Measurements from ENCODE around the gene TLE1. TPM values are rescaled to one million over a fixed set of nuclear protein-coding genes. Genes with fewer than 3 reads are reported as not detected.

Gene TLE1
- total RNA-seq, 2 donors from 2014 or later: 17.1 to 42.8 TPM

DNA sequence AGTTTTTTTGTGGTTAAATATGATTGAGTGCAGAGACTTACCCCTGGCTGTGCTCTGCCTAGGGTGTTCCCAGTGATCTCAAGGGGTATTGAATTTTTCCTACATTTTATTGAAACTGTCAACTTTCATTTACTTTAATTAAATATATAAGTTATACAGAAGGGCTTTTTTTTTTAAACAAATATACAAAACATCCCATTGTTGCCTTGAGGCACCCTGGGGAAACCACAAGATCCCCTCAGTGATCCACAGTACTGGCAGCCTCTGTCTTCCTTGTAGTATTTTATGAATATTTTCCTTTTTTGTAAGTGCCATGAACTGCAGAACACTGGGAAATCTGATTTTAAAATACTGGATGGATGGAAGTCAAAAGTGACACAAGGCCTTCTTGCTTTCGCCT, 123.7 kb downstream of the TLE1 start:
- no peaks in the 10 kb centered on the region for H3K4me1 ChIP-seq
- H3K27ac ChIP-seq: no peak overlapping the region
- no peaks in the 10 kb centered on the region for H3K27me3 ChIP-seq
- H3K4me3 ChIP-seq: no peak overlapping the region
- no peaks in the 10 kb centered on the region for H3K36me3 ChIP-seq
- H3K9me3 ChIP-seq: no peaks in the 10 kb centered on the region
- TF ChIP-seq, protein P1, sequence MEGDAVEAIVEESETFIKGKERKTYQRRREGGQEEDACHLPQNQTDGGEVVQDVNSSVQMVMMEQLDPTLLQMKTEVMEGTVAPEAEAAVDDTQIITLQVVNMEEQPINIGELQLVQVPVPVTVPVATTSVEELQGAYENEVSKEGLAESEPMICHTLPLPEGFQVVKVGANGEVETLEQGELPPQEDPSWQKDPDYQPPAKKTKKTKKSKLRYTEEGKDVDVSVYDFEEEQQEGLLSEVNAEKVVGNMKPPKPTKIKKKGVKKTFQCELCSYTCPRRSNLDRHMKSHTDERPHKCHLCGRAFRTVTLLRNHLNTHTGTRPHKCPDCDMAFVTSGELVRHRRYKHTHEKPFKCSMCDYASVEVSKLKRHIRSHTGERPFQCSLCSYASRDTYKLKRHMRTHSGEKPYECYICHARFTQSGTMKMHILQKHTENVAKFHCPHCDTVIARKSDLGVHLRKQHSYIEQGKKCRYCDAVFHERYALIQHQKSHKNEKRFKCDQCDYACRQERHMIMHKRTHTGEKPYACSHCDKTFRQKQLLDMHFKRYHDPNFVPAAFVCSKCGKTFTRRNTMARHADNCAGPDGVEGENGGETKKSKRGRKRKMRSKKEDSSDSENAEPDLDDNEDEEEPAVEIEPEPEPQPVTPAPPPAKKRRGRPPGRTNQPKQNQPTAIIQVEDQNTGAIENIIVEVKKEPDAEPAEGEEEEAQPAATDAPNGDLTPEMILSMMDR (IDR thresholded peaks at IDR 0.05): no peak
- no peak for DNase-seq (ENCODE audit: low spot score)

DNA sequence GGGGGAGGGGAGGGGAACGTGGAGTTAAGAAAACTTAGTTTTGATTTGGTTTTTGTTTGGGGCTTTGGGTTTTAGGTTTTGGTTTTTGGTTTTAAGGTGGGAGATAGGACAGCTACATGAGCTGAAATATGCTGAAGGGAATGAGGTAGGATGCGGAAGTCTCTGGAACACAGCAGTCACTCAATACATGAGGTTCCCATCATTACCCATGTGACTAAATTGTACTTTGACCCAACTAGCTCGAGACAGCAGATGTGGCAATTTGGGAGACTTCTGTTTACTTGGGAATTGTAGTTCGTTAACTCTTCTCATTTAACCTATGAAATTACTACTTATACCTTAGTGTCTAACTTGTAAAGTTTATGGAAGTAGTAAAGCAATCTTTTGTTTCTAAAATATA, 124.2 kb downstream of the TLE1 start:
- no peaks in the 10 kb centered on the region for H3K9me3 ChIP-seq
- H3K36me3 ChIP-seq: no peaks in the 10 kb centered on the region
- no peak for DNase-seq (ENCODE audit: low spot score)
- TF ChIP-seq, protein P1 (IDR thresholded peaks at IDR 0.05): no peak
- H3K27ac ChIP-seq: no peak overlapping the region
- no peaks in the 10 kb centered on the region for H3K4me1 ChIP-seq
- H3K4me3 ChIP-seq: no peak overlapping the region
- H3K27me3 ChIP-seq: no peaks in the 10 kb centered on the region

DNA sequence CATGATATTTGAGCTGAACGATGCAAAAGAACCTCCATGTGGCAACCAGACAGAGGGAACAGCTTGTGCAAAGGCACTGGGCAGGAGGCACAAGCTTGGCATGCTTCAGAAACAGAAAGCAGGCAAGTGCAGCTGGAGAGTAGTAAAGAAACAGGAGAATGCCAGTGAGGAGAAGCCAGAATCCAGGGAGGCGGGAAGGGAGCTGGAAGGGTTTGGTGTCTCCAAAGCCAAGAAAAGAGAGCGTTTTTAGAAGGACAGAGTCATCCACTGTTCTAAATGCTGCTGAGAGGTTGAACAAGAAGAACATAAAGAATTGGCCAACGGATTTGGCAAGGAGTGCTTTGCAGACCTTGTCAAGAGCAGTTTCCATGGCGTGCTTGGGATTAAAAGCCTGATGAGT, 124.7 kb downstream of the TLE1 start:
- no peak overlapping the region for H3K4me3 ChIP-seq
- H3K4me1 ChIP-seq: no peaks in the 10 kb centered on the region
- no peaks in the 10 kb centered on the region for H3K36me3 ChIP-seq
- no peak overlapping the region for H3K27ac ChIP-seq
- DNase-seq (ENCODE audit: low spot score): no peak
- no peaks in the 10 kb centered on the region for H3K27me3 ChIP-seq
- TF ChIP-seq, protein P1 (IDR thresholded peaks at IDR 0.05): no peak
- no peaks in the 10 kb centered on the region for H3K9me3 ChIP-seq

DNA sequence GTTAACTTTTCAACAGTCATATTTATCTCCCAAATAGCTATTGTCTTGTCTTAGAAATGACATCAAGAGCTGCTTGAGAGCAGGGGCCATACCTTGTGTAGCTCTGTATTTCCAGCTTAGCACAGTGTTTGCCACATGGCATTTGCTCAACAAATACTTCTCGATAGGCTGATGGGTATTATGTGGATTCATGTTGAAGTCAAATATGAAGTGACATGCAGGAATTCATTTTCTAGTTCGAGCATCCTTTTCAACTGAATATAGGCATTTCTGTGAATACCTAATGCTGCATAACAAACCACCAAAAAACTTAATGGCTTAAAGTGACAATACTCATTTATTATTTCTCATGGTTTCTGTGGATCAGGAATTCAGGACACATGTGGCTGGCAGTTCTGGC, 125.6 kb downstream of the TLE1 start:
- no peak for DNase-seq (ENCODE audit: low spot score)
- Histone ChIP-seq H3K9me3 (no peaks in the 10 kb centered on the region), H3K27ac (no peak overlapping the region)

DNA sequence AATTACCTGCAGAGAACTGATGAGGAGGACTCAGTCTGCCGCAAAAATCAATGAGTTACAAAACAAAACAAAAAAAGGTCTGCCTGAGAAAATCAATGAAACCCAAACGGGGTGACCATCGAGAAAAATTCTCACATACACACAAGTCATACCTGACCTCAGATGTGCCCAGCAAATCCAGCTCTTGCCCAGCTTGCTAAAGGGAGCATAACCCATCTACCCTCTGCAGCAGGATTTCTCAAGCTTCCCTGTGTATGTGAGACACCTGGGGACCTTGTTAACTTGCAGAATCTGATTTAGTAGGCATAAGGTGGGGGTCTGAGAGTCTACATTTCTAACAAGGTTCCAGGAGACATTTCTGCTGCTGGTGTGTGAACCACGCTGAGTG, 126.3 kb downstream of the TLE1 start:
- Histone ChIP-seq H3K27me3 (no peaks in the 10 kb centered on the region), H3K4me1 (peaks cover 0 to 10% of the 10 kb centered on the region in 2 donors), H3K27ac (no peak overlapping the region), H3K4me3 (no peak overlapping the region), H3K9me3 (no peaks in the 10 kb centered on the region), H3K36me3 (no peaks in the 10 kb centered on the region)
- no peak for DNase-seq (ENCODE audit: low spot score)
- TF ChIP-seq, protein P1 (IDR thresholded peaks at IDR 0.05): no peak

More for the DNA sequence above, 125.6 kb downstream of the TLE1 start:
- Histone ChIP-seq H3K4me1 (peaks cover 0 to 8% of the 10 kb centered on the region in 2 donors), H3K36me3 (no peaks in the 10 kb centered on the region), H3K27me3 (no peaks in the 10 kb centered on the region), H3K4me3 (no peak overlapping the region)
- TF ChIP-seq, protein P1 (IDR thresholded peaks at IDR 0.05): no peak

DNA sequence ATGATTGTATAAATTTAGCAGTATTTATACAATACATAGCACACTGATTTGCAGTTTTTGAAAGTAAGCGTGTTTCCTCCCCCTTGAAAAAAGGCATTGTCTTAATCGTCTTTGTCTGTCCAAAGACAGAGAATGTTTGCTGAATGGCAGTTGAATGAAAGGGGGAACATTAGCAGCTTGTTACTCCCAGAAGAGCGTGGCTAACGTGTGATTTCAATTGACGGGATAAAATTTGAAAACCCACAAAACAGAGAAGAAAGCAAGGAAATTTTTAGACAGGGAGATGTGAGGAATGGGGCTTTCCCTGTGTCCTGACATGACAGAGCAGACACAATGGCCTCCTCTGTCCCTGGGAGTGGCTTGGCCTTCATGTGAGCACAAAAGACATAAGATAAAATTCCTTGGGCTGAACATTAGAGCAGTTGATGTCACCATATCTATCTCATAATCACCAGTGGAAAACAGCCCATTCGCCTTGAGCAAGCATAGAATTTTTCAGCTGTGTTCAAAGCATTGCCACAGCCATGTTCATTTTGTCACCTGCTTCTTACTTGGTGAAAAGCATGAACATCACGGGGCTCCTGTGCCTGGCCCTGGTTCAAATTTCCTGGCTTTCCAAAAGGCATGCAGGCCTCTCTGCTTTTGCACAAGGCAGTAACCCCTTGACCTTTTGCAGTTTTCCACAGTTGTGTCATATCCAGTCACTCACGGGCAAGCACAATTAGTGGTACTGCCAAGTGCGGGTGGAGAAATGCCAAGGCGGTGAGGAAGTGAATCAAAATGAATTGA, 126.9 kb downstream of the TLE1 start:
- TF ChIP-seq, protein P1 (IDR thresholded peaks at IDR 0.05): no peak
- Histone ChIP-seq H3K9me3 (no peaks in the 10 kb centered on the region), H3K4me1 (peaks cover 0 to 10% of the 10 kb centered on the region in 2 donors), H3K36me3 (no peaks in the 10 kb centered on the region), H3K27ac (no peak overlapping the region), H3K4me3 (no peak overlapping the region), H3K27me3 (no peaks in the 10 kb centered on the region)
- peak; percentile 84 for DNase-seq (ENCODE audit: low spot score)

Measured in right atrium auricular region (tissue), 2 donors.